OCI-LY1 (cell line): ENCODE measurements around the gene ZBTB20.
"Not testable (repeated sequence)": the region's sequence is repeated elsewhere in the genome, so short reads cannot be mapped to it uniquely, and the experiment has no call there.

Source experiments
- H2AFZ ChIP-seq: fragments of 200-600 bp; sonication (generic), shearing (Covaris generic); 2 replicates; pipeline ENCODE4 v1.6.0; 2014; ENCODE audit warnings: antibody characterized with exemption, mild to moderate bottlenecking, low read length
- H3F3A ChIP-seq: fragments of 200-600 bp; sonication (generic), shearing (Covaris generic); 2 replicates; pipeline ENCODE4 v1.6.0; 2014; ENCODE audit warnings: mild to moderate bottlenecking, antibody characterized with exemption, low read length, moderate library complexity; ENCODE audit not compliant: insufficient read depth
- H3K27ac ChIP-seq: fragments of 200-600 bp; sonication (generic); 2 replicates; pipeline ENCODE4 v1.5.1; 2014; ENCODE audit warnings: low read length, mixed run types, mild to moderate bottlenecking, low read depth; ENCODE audit not compliant: poor library complexity, severe bottlenecking
- H3K27me3 ChIP-seq: fragments of 200-600 bp; sonication (generic); 2 replicates; pipeline ENCODE4 v1.6.0; 2014; ENCODE audit warnings: antibody characterized with exemption, mild to moderate bottlenecking, low read length, moderate library complexity; ENCODE audit not compliant: insufficient read depth
- H3K36me3 ChIP-seq: fragments of 200-600 bp; sonication (generic); 2 replicates; pipeline ENCODE4 v1.6.1; 2014; ENCODE audit warnings: mild to moderate bottlenecking, antibody characterized with exemption, low read length, moderate library complexity, mixed read lengths; ENCODE audit not compliant: insufficient read depth
- H3K4me1 ChIP-seq: fragments of 200-600 bp; sonication (generic); 2 replicates; pipeline ENCODE4 v1.5.1; 2014; ENCODE audit warnings: mild to moderate bottlenecking, low read length, moderate library complexity; ENCODE audit not compliant: insufficient read depth, severe bottlenecking
- H3K4me2 ChIP-seq: fragments of 200-600 bp; sonication (generic), shearing (Covaris generic); 2 replicates; pipeline ENCODE4 v1.6.1; 2014; ENCODE audit warnings: low read length
- H3K4me3 ChIP-seq: fragments of 200-600 bp; sonication (generic); 2 replicates; pipeline ENCODE4 v1.5.1; 2014; ENCODE audit warnings: low read length, low read depth, mild to moderate bottlenecking, mixed read lengths; ENCODE audit not compliant: poor library complexity, severe bottlenecking
- H3K79me2 ChIP-seq: fragments of 200-600 bp; shearing (Covaris generic); 2 replicates; pipeline ENCODE4 v1.6.1; 2016; ENCODE audit warnings: mixed run types, low read length, mixed read lengths; ENCODE audit not compliant: insufficient read depth
- H3K9ac ChIP-seq: fragments of 200-600 bp; sonication (generic), shearing (Covaris generic); 2 replicates; pipeline ENCODE4 v1.6.1; 2014; ENCODE audit warnings: mild to moderate bottlenecking, low read length, mixed read lengths
- H3K9me2 ChIP-seq: fragments of 200-600 bp; sonication (generic), shearing (Covaris generic); 2 replicates; pipeline ENCODE4 v1.6.1; 2014; ENCODE audit warnings: low read depth, mild to moderate bottlenecking, low read length, mixed read lengths
- H3K9me3 ChIP-seq: fragments of 200-600 bp; shearing (Covaris generic); 2 replicates; pipeline ENCODE4 v1.6.1; 2014; ENCODE audit warnings: low read length, mixed read lengths
- H4K20me1 ChIP-seq: fragments of 200-600 bp; sonication (generic), shearing (Covaris generic); 2 replicates; pipeline ENCODE4 v1.6.0; 2016; ENCODE audit warnings: mild to moderate bottlenecking, low read length; ENCODE audit not compliant: insufficient read depth
- CTCF ChIP-seq: fragments of 200-600 bp; sonication (generic), shearing (Covaris generic); IDR thresholded peaks from 2 replicates; pipeline ENCODE4 v1.5.1; 2017; ENCODE audit warnings: mild to moderate bottlenecking, antibody characterized with exemption, low read length, moderate library complexity, mixed read lengths
- EZH2 ChIP-seq: fragments of 200-600 bp; sonication (generic), shearing (Covaris generic); IDR thresholded peaks from 2 replicates; pipeline ENCODE4 v1.8.0; 2017; ENCODE audit warnings: borderline replicate concordance, mixed run types, mild to moderate bottlenecking, antibody characterized with exemption, low read length, moderate library complexity, mixed read lengths

Gene ZBTB20

GRCh38 chr3:114685161-114685560, 461.9 kb downstream of the ZBTB20 start:
- Histone ChIP-seq H2AFZ (no peak overlapping the region), H3K9me3 (no peaks in the 10 kb centered on the region), H3K36me3 (no peaks in the 10 kb centered on the region), H3F3A (no peaks in the 10 kb centered on the region), H3K9ac (no peak overlapping the region), H3K79me2 (no peaks in the 10 kb centered on the region), H4K20me1 (no peaks in the 10 kb centered on the region), H3K9me2 (no peaks in the 10 kb centered on the region), H3K4me1 (no peaks in the 10 kb centered on the region), H3K4me2 (no peak overlapping the region), H3K4me3 (no peak overlapping the region), H3K27me3 (no peaks in the 10 kb centered on the region), H3K27ac (no peak overlapping the region)
- TF ChIP-seq CTCF (no peak), EZH2 (no peak)

GRCh38 chr3:114680299-114680698, 466.8 kb downstream of the ZBTB20 start:
- Histone ChIP-seq H3K4me2 (no peak overlapping the region), H2AFZ (no peak overlapping the region), H3K4me3 (no peak overlapping the region), H3K36me3 (no peaks in the 10 kb centered on the region), H3F3A (no peaks in the 10 kb centered on the region), H3K27me3 (no peaks in the 10 kb centered on the region), H3K9me3 (no peaks in the 10 kb centered on the region), H3K9ac (no peak overlapping the region), H3K4me1 (no peaks in the 10 kb centered on the region), H3K27ac (no peak overlapping the region), H4K20me1 (no peaks in the 10 kb centered on the region), H3K79me2 (no peaks in the 10 kb centered on the region), H3K9me2 (no peaks in the 10 kb centered on the region)
- TF ChIP-seq CTCF (no peak), EZH2 (no peak)

GRCh38 chr3:114679773-114680172, 467.3 kb downstream of the ZBTB20 start:
- not testable (repeated sequence) for H2AFZ ChIP-seq, H3K27ac ChIP-seq, H3K4me3 ChIP-seq, H3K4me1 ChIP-seq, H3K36me3 ChIP-seq, H3K9me2 ChIP-seq, H3K9me3 ChIP-seq, H3F3A ChIP-seq, H3K4me2 ChIP-seq, H3K9ac ChIP-seq, H4K20me1 ChIP-seq, H3K27me3 ChIP-seq, H3K79me2 ChIP-seq

GRCh38 chr3:114675104-114675503, 472.0 kb downstream of the ZBTB20 start:
- no peaks in the 10 kb centered on the region for H3K9me3 ChIP-seq
- no peak overlapping the region for H3K9ac ChIP-seq
- H3K4me1 ChIP-seq, result no peaks in the 10 kb centered on the region
- H3K9me2 ChIP-seq, result no peaks in the 10 kb centered on the region
- TF ChIP-seq CTCF (no peak), EZH2 (no peak)
- no peak overlapping the region for H3K4me2 ChIP-seq
- H3K27me3 ChIP-seq, result no peaks in the 10 kb centered on the region
- no peaks in the 10 kb centered on the region for H3F3A ChIP-seq
- no peak overlapping the region for H3K4me3 ChIP-seq
- H3K79me2 ChIP-seq, result no peaks in the 10 kb centered on the region
- H4K20me1 ChIP-seq, result no peaks in the 10 kb centered on the region
- no peak overlapping the region for H3K27ac ChIP-seq
- no peak overlapping the region for H2AFZ ChIP-seq
- H3K36me3 ChIP-seq, result no peaks in the 10 kb centered on the region
